HepG2 (cell line): ENCODE data around the gene COL4A3.

ENCODE experiments used
- CENPT ChIP-seq: sonication (generic); formaldehyde crosslinking; IDR thresholded peaks from 2 replicates; pipeline ENCODE4 v1.8.0; 2022; ENCODE audit warnings: low read depth, mild to moderate bottlenecking, moderate library complexity, missing genetic modification reagents
- ZNF616 ChIP-seq: sonication (generic); formaldehyde crosslinking; IDR thresholded peaks from 2 replicates; pipeline ENCODE4 v1.5.0; 2020; ENCODE audit warnings: low read depth, mild to moderate bottlenecking, missing genetic modification reagents
- TF ChIP-seq, protein P1 (sequence below): sonication (generic); formaldehyde crosslinking; IDR thresholded peaks from 2 replicates; pipeline ENCODE4 v1.8.1; 2023; ENCODE audit warnings: mild to moderate bottlenecking, missing genetic modification reagents, borderline replicate concordance

DNA sequence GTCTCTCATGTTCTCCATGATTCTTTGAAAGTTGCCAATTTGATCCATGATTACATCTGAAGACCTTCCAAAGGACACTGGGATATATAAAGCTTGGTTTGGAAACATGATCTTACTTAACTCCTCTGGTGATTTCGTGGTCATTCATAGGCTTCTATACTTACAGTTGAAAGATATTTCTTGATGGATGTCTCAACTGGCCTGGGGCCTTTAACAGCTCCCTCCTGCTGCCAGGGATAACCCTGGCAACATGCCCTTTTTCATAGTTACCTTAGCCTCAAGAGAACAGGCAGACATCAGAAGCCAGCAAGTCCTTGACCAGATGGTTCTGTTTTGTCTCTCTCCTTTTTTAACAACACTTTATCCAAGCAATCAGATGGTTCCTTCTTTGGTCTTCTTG is 137.1 kb downstream of the COL4A3 start:
- no peak for TF ChIP-seq CENPT (CRISPR knock-in tag)
- TF ChIP-seq, protein P1, sequence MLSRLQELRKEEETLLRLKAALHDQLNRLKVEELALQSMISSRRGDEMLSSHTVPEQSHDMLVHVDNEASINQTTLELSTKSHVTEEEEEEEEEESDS (CRISPR knock-in tag), result no peak
- TF ChIP-seq ZNF616 (CRISPR knock-in tag), result no peak
